HCT116 (cell line): ENCODE data around the gene LRIT3. TPM values are rescaled to one million over a fixed set of nuclear protein-coding genes. Genes with fewer than 3 reads are reported as not detected.

Experiments used
- ATAC-seq: fragments of 200-7000 bp; cut with Tn5 transposase; 2 replicates; pipeline ENCODE4 v1.9.1; 2020; ENCODE audit warnings: mild to moderate bottlenecking, moderate library complexity
- BruUV-seq: library from RNA; stranded (reverse); fragments of 400-500 nt; replicated peaks from 2 replicates; lab custom pipeline; 2021; lab: Mats Ljungman, UMichigan
- CTCF ChIA-PET: fragments of 300-600 bp; sonication (Branson Sonifier 250); formaldehyde crosslinking; loops from one replicate; lab custom pipeline; 2021; ENCODE audit warnings: antibody characterized with exemption; lab: Charles Lee
- POLR2A ChIA-PET: fragments of 300-600, 350-600 bp; sonication (Branson Sonifier 250); formaldehyde crosslinking; loops from one replicate; lab custom pipeline; 2021; ENCODE audit warnings: antibody characterized with exemption; lab: Charles Lee
- RAD21 ChIA-PET, 2 experiments: fragments of 300-600 bp; sonication (Branson Sonifier 250); formaldehyde crosslinking; loops; one replicate each; lab custom pipeline; 2023; ENCODE audit warnings: low total read pairs in 2 of 2; ENCODE audit not compliant: uncharacterized antibody in 2 of 2, unreplicated experiment in 2 of 2, low non-redundant PET in 1 of 2; lab: Charles Lee
- DNase-seq: peaks from one replicate; pipeline ENCODE4 v3.0.0-alpha.2; 2010; ENCODE audit warnings: low read depth, low spot score
- H2AFZ ChIP-seq: fragments of 200-600 bp; shearing (Covaris generic), sonication (generic); 2 replicates; pipeline ENCODE4 v1.6.1; 2017; ENCODE audit warnings: low read depth, mixed run types, mixed read lengths, antibody characterized with exemption, low read length; ENCODE audit not compliant: poor library complexity, severe bottlenecking
- H3K27ac ChIP-seq: 2 replicates; pipeline ENCODE4 v1.5.1; 2012; ENCODE audit warnings: low read depth, low read length
- H3K27me3 ChIP-seq: fragments of 200-600 bp; sonication (generic); 2 replicates; pipeline ENCODE4 v1.6.1; 2016; ENCODE audit warnings: mixed run types, low read length, mixed read lengths; ENCODE audit not compliant: insufficient read depth
- H3K36me3 ChIP-seq, 2 experiments: fragments of 200-500 bp in 1 of 2; fragments of 200-600 bp in 1 of 2; sonication (Bioruptor generic) in 1 of 2; sonication (generic) in 1 of 2; 2 replicates each; pipeline versions ENCODE4 v1.5.1 to v1.6.1; 2014 to 2016; ENCODE audit warnings: low read length in 2 of 2, inconsistent platforms in 1 of 2, mixed read lengths in 1 of 2, mixed run types in 1 of 2; ENCODE audit not compliant: insufficient read depth in 2 of 2, control insufficient read depth in 1 of 2
- H3K4me1 ChIP-seq, 2 experiments: fragments of 200-600 bp in 1 of 2; sonication (generic) in 1 of 2; 2 replicates each; pipeline versions ENCODE4 v1.5.1 to v1.6.1; 2012 to 2017; ENCODE audit warnings: low read length in 2 of 2, inconsistent platforms in 1 of 2, mild to moderate bottlenecking in 1 of 2, mixed read lengths in 1 of 2, mixed run types in 1 of 2, moderate library complexity in 1 of 2; ENCODE audit not compliant: insufficient read depth in 2 of 2, control insufficient read depth in 1 of 2
- H3K4me2 ChIP-seq: fragments of 200-600 bp; sonication (generic); 2 replicates; pipeline ENCODE4 v1.6.1; 2017; ENCODE audit warnings: mixed run types, low read length, mixed read lengths
- H3K4me3 ChIP-seq, 2 experiments: fragments of 200-600 bp in 1 of 2; sonication (generic) in 1 of 2; replicated peaks in 1 of 2; 2 replicates each; pipeline ENCODE4 v1.5.1; 2011 to 2016; ENCODE audit warnings: low read length in 2 of 2, control low read depth in 1 of 2, low read depth in 1 of 2, mild to moderate bottlenecking in 1 of 2, mixed read lengths in 1 of 2, mixed run types in 1 of 2
- H3K79me2 ChIP-seq: fragments of 200-600 bp; sonication (generic); 2 replicates; pipeline ENCODE4 v1.6.1; 2017; ENCODE audit warnings: mild to moderate bottlenecking, mixed run types, low read length, moderate library complexity, mixed read lengths; ENCODE audit not compliant: insufficient read depth
- H3K9ac ChIP-seq: fragments of 200-600 bp; sonication (generic); 2 replicates; pipeline ENCODE4 v1.6.1; 2016; ENCODE audit warnings: low read length, mixed read lengths
- H3K9me2 ChIP-seq: fragments of 200-600 bp; sonication (generic), shearing (Covaris generic); 2 replicates; pipeline ENCODE4 v1.6.1; 2017; ENCODE audit warnings: mixed run types, mild to moderate bottlenecking, moderate library complexity; ENCODE audit not compliant: insufficient read depth
- H3K9me3 ChIP-seq, 2 experiments: fragments of 200-500 bp in 1 of 2; fragments of 200-600 bp in 1 of 2; sonication (Bioruptor generic) in 1 of 2; sonication (generic) in 1 of 2; 2 replicates each; pipeline ENCODE4 v1.6.1; 2014 to 2017; ENCODE audit warnings: low read length in 2 of 2, mixed read lengths in 2 of 2, inconsistent platforms in 1 of 2, low read depth in 1 of 2, mild to moderate bottlenecking in 1 of 2, mixed run types in 1 of 2, moderate library complexity in 1 of 2; ENCODE audit not compliant: control insufficient read depth in 1 of 2, insufficient read depth in 1 of 2
- H4K20me1 ChIP-seq: fragments of 200-600 bp; sonication (generic), shearing (Covaris generic); 2 replicates; pipeline ENCODE4 v1.6.1; 2017; ENCODE audit warnings: mixed run types, mild to moderate bottlenecking, moderate library complexity; ENCODE audit not compliant: insufficient read depth
- ATF3 ChIP-seq: IDR thresholded peaks from 2 replicates; pipeline ENCODE4 v1.6.1; 2012
- CBX3 ChIP-seq: IDR thresholded peaks from 2 replicates; pipeline ENCODE4 v1.6.1; 2012; ENCODE audit warnings: low read depth
- CEBPB ChIP-seq: IDR thresholded peaks from 2 replicates; pipeline ENCODE4 v1.6.1; 2012; ENCODE audit warnings: low read depth
- CTCF ChIP-seq, 3 experiments: fragments of 200-600 bp in 1 of 3; sonication (generic) in 1 of 3; IDR thresholded peaks in 2 of 3; conservative IDR thresholded peaks in 1 of 3; 2 replicates each; pipeline ENCODE4 v1.5.1; 2012 to 2017; ENCODE audit warnings: low read depth in 2 of 3, low read length in 2 of 3, antibody characterized with exemption in 1 of 3, borderline replicate concordance in 1 of 3, control low read depth in 1 of 3, mild to moderate bottlenecking in 1 of 3, mixed read lengths in 1 of 3, mixed run types in 1 of 3, moderate library complexity in 1 of 3; ENCODE audit not compliant: insufficient read depth in 1 of 3
- EGR1 ChIP-seq: IDR thresholded peaks from 2 replicates; pipeline ENCODE4 v1.6.1; 2012; ENCODE audit warnings: low read depth
- EZH2 ChIP-seq: fragments of 200-600 bp; sonication (generic); IDR thresholded peaks from 2 replicates; pipeline ENCODE4 v1.6.1; 2017; ENCODE audit warnings: antibody characterized with exemption, mixed run types
- FOSL1 ChIP-seq: IDR thresholded peaks from 2 replicates; pipeline ENCODE4 v1.6.1; 2012; ENCODE audit warnings: low read depth
- POLR2A ChIP-seq: IDR thresholded peaks from 2 replicates; pipeline ENCODE4 v1.7.0; 2011; ENCODE audit warnings: borderline replicate concordance; ENCODE audit not compliant: insufficient read depth, insufficient read length; ENCODE audit errors: extremely low read depth
- POLR2AphosphoS5 ChIP-seq: IDR thresholded peaks from 2 replicates; pipeline ENCODE4 v1.6.1; 2011; ENCODE audit warnings: mild to moderate bottlenecking, low read depth, low read length, moderate library complexity
- RAD21 ChIP-seq: IDR thresholded peaks from 2 replicates; pipeline ENCODE4 v1.6.1; 2012; ENCODE audit warnings: low read depth, mild to moderate bottlenecking
- REST ChIP-seq: IDR thresholded peaks from 2 replicates; pipeline ENCODE4 v1.6.1; 2012; ENCODE audit warnings: low read depth
- SP1 ChIP-seq: IDR thresholded peaks from 2 replicates; pipeline ENCODE4 v1.6.1; 2012; ENCODE audit warnings: low read depth
- SRF ChIP-seq: IDR thresholded peaks from 2 replicates; pipeline ENCODE4 v1.6.1; 2012; ENCODE audit warnings: low read depth
- YY1 ChIP-seq: IDR thresholded peaks from 2 replicates; pipeline ENCODE4 v1.6.1; 2011; ENCODE audit warnings: low read length, low read depth, moderate library complexity, mild to moderate bottlenecking; ENCODE audit not compliant: insufficient replicate concordance; ENCODE audit errors: extremely low read depth
- ZBTB33 ChIP-seq: IDR thresholded peaks from 2 replicates; pipeline ENCODE4 v1.6.1; 2011; ENCODE audit warnings: mild to moderate bottlenecking, low read length, moderate library complexity; ENCODE audit not compliant: insufficient replicate concordance; ENCODE audit errors: extremely low read depth
- ZFX ChIP-seq: fragments of 450-650 bp; IDR thresholded peaks from 2 replicates; pipeline ENCODE4 v1.6.1; 2017
- ZNF274 ChIP-seq: fragments of 200-500 bp; sonication (Bioruptor generic); IDR thresholded peaks from 2 replicates; pipeline ENCODE4 v1.6.1; 2014; ENCODE audit warnings: mild to moderate bottlenecking, low read depth, low read length, inconsistent platforms
- intact Hi-C: fragments of 100-400 bp; cut with micrococcal nuclease; formaldehyde crosslinking; loops from 2 replicates; pipeline ENCODE4 v1.10.0; 2022
- total RNA-seq: library from RNA; stranded (reverse); gene quantifications from one replicate; pipeline ENCODE4 v1.2.1, GENCODE V29; 2021; ENCODE audit not compliant: unreplicated experiment

Gene LRIT3
- total RNA-seq, 1 experiment from 2014 or later = 0.47 TPM

GRCh38 chr4:109811707-109812106 is 36.2 kb upstream of the LRIT3 start:
- Histone ChIP-seq H3K9me2 (no peaks in the 10 kb centered on the region), H3K27ac (no peak overlapping the region), H3K4me1 (peaks cover 6 to 11% of the 10 kb centered on the region in 2 experiments; a peak in 3 of 4 replicates), H2AFZ (no peak overlapping the region), H3K9me3 (no peaks in the 10 kb centered on the region), H3K27me3 (no peaks in the 10 kb centered on the region), H3K4me3 (no peak overlapping the region), H4K20me1 (no peaks in the 10 kb centered on the region), H3K36me3 (no peaks in the 10 kb centered on the region), H3K79me2 (peaks cover 12% of the 10 kb centered on the region), H3K9ac (no peak overlapping the region), H3K4me2 (no peak overlapping the region)
- BruUV-seq = no TSS peak
- intact Hi-C loops = no loop called here
- CTCF ChIA-PET = no interaction called here
- RAD21 ChIA-PET = no interaction called here
- no peak for DNase-seq
- no peak for TF ChIP-seq FOSL1
- no peak for TF ChIP-seq CEBPB
- no peak for TF ChIP-seq ZFX
- TF ChIP-seq ZNF274 = no peak
- TF ChIP-seq POLR2A = no peak
- TF ChIP-seq EGR1 = no peak
- TF ChIP-seq SRF = no peak
- no peak for TF ChIP-seq ATF3
- no peak for TF ChIP-seq EZH2
- no peak for TF ChIP-seq RAD21
- no peak for TF ChIP-seq REST
- TF ChIP-seq SP1 = no peak
- TF ChIP-seq ZBTB33 = no peak
- TF ChIP-seq POLR2AphosphoS5 = no peak
- no peak for TF ChIP-seq YY1
- TF ChIP-seq CTCF (IDR thresholded peaks at IDR 0.05 in 2 of 3, conservative IDR thresholded peaks at IDR 0.05 in 1 of 3; ENCODE audit: borderline replicate concordance in 1 of 3, insufficient read depth in 1 of 3, low read depth in 2 of 3, low read length in 2 of 3) = no peak
- TF ChIP-seq CBX3 = no peak
- no peak for ATAC-seq
- POLR2A ChIA-PET = no interaction called here
